Vagina (tissue), 2 donors: ENCODE data around the gene SCFD1. TPM values are rescaled to one million over a fixed set of nuclear protein-coding genes. Genes with fewer than 3 reads are reported as not detected.

Experiments used
- DNase-seq, 2 donors: peaks; one replicate each; pipeline ENCODE4 v3.0.0-alpha.2; 2017; ENCODE audit errors: extremely low spot score in 2 of 2
- H3K27ac ChIP-seq: fragments of 200-600 bp; sonication (generic); one replicate; pipeline ENCODE4 v1.5.1; 2019
- H3K27me3 ChIP-seq: fragments of 200-600 bp; sonication (generic); one replicate; pipeline ENCODE4 v1.5.1; 2019
- H3K36me3 ChIP-seq, 2 donors: fragments of 200-600 bp; sonication (generic); one replicate each; pipeline ENCODE4 v1.5.1; 2017 to 2019
- H3K4me1 ChIP-seq: fragments of 200-600 bp; sonication (generic); one replicate; pipeline ENCODE4 v1.5.1; 2019
- H3K4me3 ChIP-seq, 2 donors: fragments of 200-600 bp; sonication (generic); 1 replicate in 1 of 2; 2 replicates in 1 of 2; pipeline ENCODE4 v1.5.1; 2016 to 2019
- H3K9me3 ChIP-seq: fragments of 200-600 bp; sonication (generic); one replicate; pipeline ENCODE4 v1.5.1; 2019
- POLR2A ChIP-seq, 2 donors: fragments of 450-650 bp; IDR thresholded peaks; one replicate each; pipeline ENCODE4 v1.6.1; 2017; ENCODE audit warnings: antibody characterized with exemption in 2 of 2, mild to moderate bottlenecking in 2 of 2, moderate library complexity in 2 of 2
- POLR2AphosphoS5 ChIP-seq, 2 donors: sonication (generic); formaldehyde crosslinking; IDR thresholded peaks; one replicate each; pipeline ENCODE4 v1.9.0; 2017; ENCODE audit warnings: antibody characterized with exemption in 2 of 2, mild to moderate bottlenecking in 2 of 2, low read depth in 1 of 2; ENCODE audit not compliant: insufficient read depth in 1 of 2
- intact Hi-C: fragments of 100-400 bp; cut with DNase I; formaldehyde crosslinking; loops from one replicate; pipeline ENCODE4 v1.15.1; 2023
- total RNA-seq: library from RNA; depleted of rRNA; stranded (reverse); fragments of >200 nt; gene quantifications from one replicate; pipeline ENCODE4 v1.2.3, GENCODE V29; 2016
- TF ChIP-seq, protein P1 (sequence below), 3 experiments: fragments of 450-650 bp in 2 of 3; fragments of 200-600 bp in 1 of 3; sonication (generic) in 1 of 3; IDR thresholded peaks; one replicate each; pipeline ENCODE4 v1.5.1; 2017 to 2019; ENCODE audit warnings: antibody characterized with exemption in 3 of 3, mild to moderate bottlenecking in 2 of 3, moderate library complexity in 2 of 3

Gene SCFD1
- total RNA-seq, 1 donor from 2014 or later, result 40.8 TPM

DNA sequence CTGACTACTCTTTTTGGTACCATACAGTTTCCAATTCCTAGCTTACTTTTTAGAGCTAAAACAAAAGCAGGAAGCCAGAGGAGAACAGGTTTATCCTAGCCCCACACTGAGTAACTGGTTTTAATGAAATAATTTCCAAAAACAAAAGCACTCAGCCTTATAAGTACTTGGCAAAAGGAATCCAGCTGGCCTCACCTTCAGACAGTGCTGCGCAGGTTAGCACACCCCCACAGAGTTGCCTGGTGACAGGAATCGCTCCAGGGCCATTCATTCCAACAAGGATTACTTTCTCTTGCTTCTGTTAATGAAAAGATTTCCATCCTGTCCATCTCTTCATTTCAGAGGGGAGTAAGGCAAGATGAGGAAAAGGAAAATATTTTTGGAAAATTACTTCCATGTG, 84.6 kb downstream of the SCFD1 start:
- no peak overlapping the region for H3K4me3 ChIP-seq
- TF ChIP-seq POLR2AphosphoS5 (IDR thresholded peaks at IDR 0.05; ENCODE audit: insufficient read depth in 1 of 2, low read depth in 1 of 2) (no peak), POLR2A (IDR thresholded peaks at IDR 0.05) (no peak)
- TF ChIP-seq, protein P1, sequence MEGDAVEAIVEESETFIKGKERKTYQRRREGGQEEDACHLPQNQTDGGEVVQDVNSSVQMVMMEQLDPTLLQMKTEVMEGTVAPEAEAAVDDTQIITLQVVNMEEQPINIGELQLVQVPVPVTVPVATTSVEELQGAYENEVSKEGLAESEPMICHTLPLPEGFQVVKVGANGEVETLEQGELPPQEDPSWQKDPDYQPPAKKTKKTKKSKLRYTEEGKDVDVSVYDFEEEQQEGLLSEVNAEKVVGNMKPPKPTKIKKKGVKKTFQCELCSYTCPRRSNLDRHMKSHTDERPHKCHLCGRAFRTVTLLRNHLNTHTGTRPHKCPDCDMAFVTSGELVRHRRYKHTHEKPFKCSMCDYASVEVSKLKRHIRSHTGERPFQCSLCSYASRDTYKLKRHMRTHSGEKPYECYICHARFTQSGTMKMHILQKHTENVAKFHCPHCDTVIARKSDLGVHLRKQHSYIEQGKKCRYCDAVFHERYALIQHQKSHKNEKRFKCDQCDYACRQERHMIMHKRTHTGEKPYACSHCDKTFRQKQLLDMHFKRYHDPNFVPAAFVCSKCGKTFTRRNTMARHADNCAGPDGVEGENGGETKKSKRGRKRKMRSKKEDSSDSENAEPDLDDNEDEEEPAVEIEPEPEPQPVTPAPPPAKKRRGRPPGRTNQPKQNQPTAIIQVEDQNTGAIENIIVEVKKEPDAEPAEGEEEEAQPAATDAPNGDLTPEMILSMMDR (IDR thresholded peaks at IDR 0.05), result no peak
- peaks cover 0 to 9% of the 10 kb centered on the region in 2 donors for H3K36me3 ChIP-seq
- H3K27ac ChIP-seq, result no peak overlapping the region
- no peaks in the 10 kb centered on the region for H3K9me3 ChIP-seq
- intact Hi-C loops, result no loop called here
- H3K27me3 ChIP-seq, result no peaks in the 10 kb centered on the region
- H3K4me1 ChIP-seq, result no peaks in the 10 kb centered on the region
- DNase-seq, result no peak

GRCh38 chr14:30708157-30708556, 86.0 kb downstream of the SCFD1 start:
- DNase-seq, result no peak
- Histone ChIP-seq H3K36me3 (peaks cover 0 to 15% of the 10 kb centered on the region in 2 donors), H3K27ac (no peak overlapping the region), H3K4me3 (no peak overlapping the region), H3K4me1 (no peaks in the 10 kb centered on the region), H3K9me3 (no peaks in the 10 kb centered on the region), H3K27me3 (no peaks in the 10 kb centered on the region)
- no peak for TF ChIP-seq POLR2AphosphoS5 (IDR thresholded peaks at IDR 0.05; ENCODE audit: insufficient read depth in 1 of 2, low read depth in 1 of 2)
- intact Hi-C loops, result no loop called here

DNA sequence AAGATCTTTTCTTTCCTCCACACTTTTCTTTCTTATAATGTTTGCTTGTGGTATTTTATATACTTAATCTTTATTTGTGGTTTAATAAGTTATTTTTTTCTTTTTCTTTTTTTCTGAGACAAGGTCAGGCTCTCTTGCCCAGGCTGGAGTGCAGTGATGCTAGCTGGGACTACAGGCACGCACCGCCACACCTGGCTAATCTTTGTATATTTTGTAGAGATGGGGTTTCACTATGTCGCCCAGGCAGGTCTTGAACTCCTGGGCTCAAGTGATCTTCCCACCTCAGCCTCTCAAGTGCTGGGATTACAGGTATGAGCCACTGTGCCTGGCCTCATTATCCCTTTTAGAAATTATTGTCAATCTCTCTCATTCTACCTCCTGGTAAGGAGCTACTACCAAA, 87.1 kb downstream of the SCFD1 start:
- intact Hi-C loops, result no loop called here

DNA sequence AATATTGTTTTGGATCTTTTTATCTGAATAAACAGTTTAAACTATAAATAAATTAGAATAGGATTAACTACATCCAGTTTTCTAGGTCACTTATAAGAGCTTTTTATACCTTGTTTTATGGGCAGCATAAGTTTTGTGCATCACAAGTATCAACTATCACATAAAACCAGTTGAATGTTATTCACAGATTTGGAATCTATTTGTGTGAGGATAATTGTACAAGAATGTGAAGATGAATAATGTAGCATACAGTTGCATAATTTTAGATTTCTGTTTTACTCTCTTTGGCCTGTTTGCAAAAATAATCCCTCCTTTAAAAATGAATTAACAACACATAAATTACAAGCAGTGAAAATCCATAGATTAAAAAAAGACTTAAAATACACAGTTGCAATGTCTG, 88.8 kb downstream of the SCFD1 start:
- no peak overlapping the region for H3K27ac ChIP-seq
- no peaks in the 10 kb centered on the region for H3K4me1 ChIP-seq
- H3K36me3 ChIP-seq, result peaks cover 0 to 18% of the 10 kb centered on the region in 2 donors
- TF ChIP-seq POLR2AphosphoS5 (IDR thresholded peaks at IDR 0.05; ENCODE audit: insufficient read depth in 1 of 2, low read depth in 1 of 2) (no peak), POLR2A (IDR thresholded peaks at IDR 0.05) (no peak)
- TF ChIP-seq, protein P1 (IDR thresholded peaks at IDR 0.05), result no peak
- H3K27me3 ChIP-seq, result no peaks in the 10 kb centered on the region
- no peaks in the 10 kb centered on the region for H3K9me3 ChIP-seq
- intact Hi-C loops, result no loop called here
- no peak overlapping the region for H3K4me3 ChIP-seq
- no peak for DNase-seq

More for the DNA sequence above, 87.1 kb downstream of the SCFD1 start:
- Histone ChIP-seq H3K9me3 (no peaks in the 10 kb centered on the region), H3K4me3 (no peak overlapping the region), H3K27me3 (no peaks in the 10 kb centered on the region), H3K4me1 (no peaks in the 10 kb centered on the region), H3K36me3 (peaks cover 0 to 15% of the 10 kb centered on the region in 2 donors), H3K27ac (no peak overlapping the region)
- TF ChIP-seq POLR2A (IDR thresholded peaks at IDR 0.05) (no peak), POLR2AphosphoS5 (IDR thresholded peaks at IDR 0.05; ENCODE audit: insufficient read depth in 1 of 2, low read depth in 1 of 2) (no peak)
- TF ChIP-seq, protein P1 (IDR thresholded peaks at IDR 0.05), result no peak
- DNase-seq, result no peak

DNA sequence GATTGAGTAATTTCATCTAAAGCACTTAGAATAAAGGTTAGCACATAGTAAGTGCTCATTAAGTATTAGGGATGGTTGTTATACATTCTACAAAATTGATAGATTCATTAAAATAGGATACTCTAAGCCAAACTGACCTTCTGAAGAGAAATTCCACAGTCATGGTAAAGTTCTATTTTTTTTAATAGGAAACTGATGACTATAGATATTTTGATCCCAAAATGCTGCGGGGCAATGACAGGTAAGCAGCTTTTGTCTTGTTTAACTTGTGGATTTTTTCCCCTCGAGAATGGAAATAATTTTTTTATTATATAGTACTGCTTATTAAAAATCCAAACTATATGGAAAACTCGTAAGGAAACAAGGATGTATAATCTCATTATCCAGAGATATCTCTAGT, 97.0 kb downstream of the SCFD1 start:
- intact Hi-C loops, result no loop called here
- H3K9me3 ChIP-seq, result no peaks in the 10 kb centered on the region
- no peak for DNase-seq
- H3K27me3 ChIP-seq, result no peaks in the 10 kb centered on the region
- no peak overlapping the region for H3K27ac ChIP-seq
- TF ChIP-seq POLR2AphosphoS5 (IDR thresholded peaks at IDR 0.05; ENCODE audit: insufficient read depth in 1 of 2, low read depth in 1 of 2) (no peak), POLR2A (IDR thresholded peaks at IDR 0.05) (no peak)
- TF ChIP-seq, protein P1 (IDR thresholded peaks at IDR 0.05), result no peak
- H3K4me3 ChIP-seq, result no peak overlapping the region
- no peaks in the 10 kb centered on the region for H3K4me1 ChIP-seq
- H3K36me3 ChIP-seq, result peaks cover 0 to 19% of the 10 kb centered on the region in 2 donors
